Activated CD8-positive, alpha-beta memory T cell treated with anti-CD3 and anti-CD28 coated beads for 24 hours (primary cell): ENCODE measurements around the gene ADAM33.

Experiments
- DNase-seq: peaks from one replicate; pipeline ENCODE4 v3.0.0-alpha.2; 2020

ADAM33 gene

GRCh38 chr20:3681931-3682781, at the start of gene ADAM33:
TSS of gene ADAM33 (minus strand) at chr20:3682010. CDS start at chr20:3682004, 6 bp downstream.
- no peak for DNase-seq

DNA sequence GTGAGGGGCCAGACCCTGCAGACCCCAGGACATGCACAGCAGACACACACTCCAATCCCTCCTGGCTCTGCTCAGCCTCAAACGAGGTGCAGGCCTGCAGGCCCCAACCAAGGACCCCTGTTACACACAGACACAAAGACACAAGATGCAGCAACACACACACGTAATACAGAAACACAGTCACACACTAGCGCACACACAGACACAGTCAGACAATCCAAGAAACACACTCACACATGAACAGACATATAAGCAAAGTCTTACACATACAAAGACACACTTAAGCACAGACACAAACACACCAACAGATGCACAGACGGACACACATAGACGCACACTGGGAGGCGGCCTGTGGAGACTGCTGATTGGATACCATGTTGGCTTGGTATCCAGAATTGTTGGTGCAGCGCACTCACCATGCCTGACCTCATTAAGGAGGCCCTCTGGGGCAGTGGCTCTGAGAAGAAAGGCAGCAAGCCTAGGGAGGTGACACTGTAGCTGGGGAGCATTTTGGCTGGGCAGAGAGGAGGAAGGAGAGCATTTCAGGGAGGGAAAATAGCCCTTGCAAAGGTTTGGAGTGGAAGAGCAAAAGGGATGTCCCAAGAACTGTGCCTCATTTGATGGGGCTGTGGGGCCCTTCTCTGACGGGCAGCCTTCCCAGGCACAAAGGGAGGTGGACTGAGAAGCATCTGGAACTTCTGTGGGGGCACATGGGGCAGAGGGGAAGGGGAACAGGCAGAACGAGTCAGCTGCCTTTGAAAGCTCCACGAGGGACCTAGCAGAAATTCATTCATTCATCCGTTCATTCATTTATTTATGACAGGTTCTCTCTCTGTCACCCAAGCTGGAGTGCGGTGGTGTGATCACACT, 49.2 kb upstream of the ADAM33 start:
- no peak for DNase-seq

GRCh38 chr20:3729811-3730540, 48.2 kb upstream of the ADAM33 start:
- DNase-seq: no peak

DNA sequence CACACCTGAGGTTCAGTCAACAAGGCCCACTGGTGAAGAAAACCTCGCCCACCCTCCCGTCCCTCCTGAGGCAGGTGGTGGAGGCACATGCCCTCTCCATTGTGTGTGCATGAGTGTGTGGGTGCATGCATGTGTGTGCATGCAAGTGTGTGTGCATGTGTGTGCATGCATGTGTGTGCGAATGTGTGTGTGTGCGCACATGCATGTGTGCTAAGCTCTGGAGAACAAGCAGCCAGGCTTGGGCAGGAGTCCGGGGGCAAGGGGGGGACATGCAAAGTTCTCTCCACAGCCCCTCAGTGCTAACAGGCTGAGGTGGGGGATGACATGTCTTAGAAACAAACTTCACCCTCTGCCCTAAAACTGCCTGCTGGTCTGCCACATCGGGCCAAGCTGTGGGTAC, 47.6 kb upstream of the ADAM33 start:
- no peak for DNase-seq

- DNase-seq: no peak
Measured at GRCh38 chr20:3728876-3729275, 47.1 kb upstream of the ADAM33 start.

DNA sequence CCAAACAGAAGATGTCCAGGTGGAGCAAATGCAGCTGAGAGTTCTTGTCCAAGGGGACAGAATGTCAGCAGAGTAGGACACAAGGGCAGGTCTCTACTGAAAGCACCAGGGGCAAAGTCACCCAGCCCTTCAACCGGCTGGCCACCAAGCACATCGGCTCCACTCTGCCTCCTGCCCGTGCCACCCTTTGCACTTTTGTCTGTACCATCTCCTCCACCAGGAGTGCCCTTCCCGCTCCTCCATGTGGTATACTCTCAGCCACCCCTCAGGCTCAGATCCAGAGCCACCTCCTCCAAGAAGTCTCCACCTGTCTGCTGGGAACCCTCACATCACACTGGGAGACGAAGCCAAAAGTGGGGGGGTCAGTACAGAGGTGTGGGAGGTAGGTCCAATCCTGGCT, 46.5 kb upstream of the ADAM33 start:
- DNase-seq: no peak

GRCh38 chr20:3727401-3728021, 45.7 kb upstream of the ADAM33 start:
- DNase-seq: no peak

DNA sequence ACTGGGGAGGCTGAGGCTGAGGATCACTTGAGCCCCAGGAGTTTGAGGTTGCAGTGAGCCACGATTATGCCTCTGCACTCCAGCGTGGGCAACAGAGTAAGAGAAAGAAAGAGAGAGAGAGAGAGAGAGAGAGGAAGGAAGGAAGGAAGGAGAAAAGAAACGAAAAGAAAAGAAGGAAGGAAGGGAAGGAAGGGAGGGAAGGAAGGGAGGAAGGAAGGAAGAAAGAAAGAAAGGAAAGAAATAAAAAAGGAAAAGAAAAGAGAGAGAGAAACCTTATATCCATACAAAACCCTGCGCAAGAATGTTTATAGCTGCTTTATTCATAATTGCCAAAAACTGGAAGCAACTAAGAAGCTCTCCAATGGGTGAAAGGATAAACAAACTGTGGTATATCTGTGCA, 42.5 kb upstream of the ADAM33 start:
- no peak for DNase-seq

GRCh38 chr20:3723284-3723683, 41.5 kb upstream of the ADAM33 start:
- DNase-seq: no peak

- DNase-seq: no peak
Measured at GRCh38 chr20:3721912-3722311, 40.1 kb upstream of the ADAM33 start.

DNA sequence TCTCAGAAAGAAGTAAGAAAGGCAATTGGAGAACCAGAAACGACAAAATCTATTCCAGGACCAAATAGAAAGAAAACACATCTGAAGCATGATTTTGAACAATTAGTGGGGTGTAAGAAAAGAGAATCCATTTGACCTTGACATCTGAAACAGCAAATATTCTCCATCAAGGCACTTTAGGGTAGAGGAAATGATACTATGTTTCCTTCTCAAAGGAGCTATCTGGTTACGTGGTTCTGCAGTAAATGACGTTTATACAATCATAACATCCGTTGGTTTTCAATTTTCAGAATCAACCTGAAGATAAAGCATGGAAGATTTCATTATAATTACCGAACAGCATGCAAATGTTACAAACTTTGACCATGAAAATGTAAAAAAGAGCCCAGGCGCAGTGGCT, 38.8 kb upstream of the ADAM33 start:
- no peak for DNase-seq

GRCh38 chr20:3720068-3720467, 38.3 kb upstream of the ADAM33 start:
- no peak for DNase-seq

DNA sequence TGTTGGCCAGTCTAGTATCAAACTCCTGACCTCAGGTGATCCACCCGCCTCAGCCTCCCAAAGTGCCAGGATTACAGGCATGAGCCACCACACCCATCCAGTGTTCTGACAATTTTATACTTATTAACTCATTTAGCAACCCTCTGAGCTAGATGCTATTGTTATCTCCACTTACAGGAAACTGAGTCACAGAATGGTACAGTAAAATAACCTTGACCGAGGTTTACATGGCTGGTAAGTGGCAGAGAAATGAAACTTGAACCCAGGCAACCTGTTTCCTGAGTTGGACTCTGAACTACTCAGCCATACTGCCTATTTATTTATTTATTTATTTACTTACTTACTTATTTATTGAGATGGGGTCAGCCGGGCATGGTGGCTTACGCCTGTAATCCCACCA, 37.2 kb upstream of the ADAM33 start:
- no peak for DNase-seq

- DNase-seq: no peak
Measured at GRCh38 chr20:3716195-3716834, 34.5 kb upstream of the ADAM33 start.

DNA sequence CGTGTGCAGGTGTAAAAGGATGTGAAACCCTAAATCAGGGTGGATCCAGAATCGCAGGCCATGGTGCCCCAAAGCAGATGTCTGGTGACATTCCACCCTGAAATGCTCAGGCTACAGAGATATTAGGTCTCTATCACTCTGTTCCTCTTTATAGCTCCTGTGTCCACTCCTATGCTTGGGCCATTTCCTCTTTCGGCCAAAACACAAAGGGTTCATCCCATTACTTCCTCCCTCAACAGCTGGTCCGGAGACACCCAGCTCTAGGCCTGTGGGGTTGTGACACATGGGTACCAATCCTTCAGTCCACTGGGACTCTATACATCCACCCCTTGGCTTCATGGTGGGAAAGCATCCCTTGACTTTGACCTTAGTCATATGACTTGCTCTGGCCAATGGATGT, 32.3 kb upstream of the ADAM33 start:
- DNase-seq: no peak

- DNase-seq: no peak
Measured at GRCh38 chr20:3712279-3712873, 30.6 kb upstream of the ADAM33 start, which contains the start of gene SIGLEC1. TSS of gene SIGLEC1 (minus strand) at chr20:3712600. CDS start at chr20:3707128, 5,472 bp downstream.

DNA sequence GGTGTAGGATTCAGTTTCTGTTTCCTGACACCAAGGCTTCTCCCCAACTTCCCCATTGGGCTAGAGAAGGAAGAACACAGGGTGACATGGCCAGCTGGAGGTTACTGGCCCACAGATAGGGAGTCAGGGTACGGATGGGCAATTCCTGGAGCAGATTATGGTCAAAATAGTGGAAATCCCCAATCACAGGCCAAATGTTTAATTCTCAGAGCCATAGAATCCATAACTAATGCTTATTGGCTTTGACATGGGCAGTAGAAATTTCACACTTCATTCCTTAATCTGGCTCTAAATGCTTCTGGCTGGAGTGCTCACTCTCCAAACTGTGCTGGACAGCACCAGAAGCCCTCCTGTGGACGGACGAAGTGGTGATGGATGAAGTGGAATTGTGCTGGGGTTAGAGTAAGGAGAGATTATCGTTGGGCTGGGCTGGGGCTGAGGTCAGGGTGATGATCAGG, 29.7 kb upstream of the ADAM33 start:
- DNase-seq: no peak

- DNase-seq: peak; percentile 94
Measured at GRCh38 chr20:3710703-3711483, 29.1 kb upstream of the ADAM33 start.

- DNase-seq: no peak
Measured at GRCh38 chr20:3710011-3710466, 28.2 kb upstream of the ADAM33 start.

- no peak for DNase-seq
Measured at GRCh38 chr20:3707508-3707899, 25.7 kb upstream of the ADAM33 start.
